GM23338 (cell line): ENCODE data around the gene TAOK1. TPM values are rescaled to one million over a fixed set of nuclear protein-coding genes. Genes with fewer than 3 reads are reported as not detected.

Source experiments
- ATAC-seq: fragments of 200-7000 bp; cut with Tn5 transposase; 3 replicates; pipeline ENCODE4 v1.9.1; 2020
- DNase-seq: peaks from one replicate; pipeline ENCODE4 v3.0.0-alpha.2; 2015; ENCODE audit warnings: low spot score
- H2AFZ ChIP-seq: fragments of 200-600 bp; sonication (generic); 2 replicates; pipeline ENCODE4 v1.8.0; 2016; ENCODE audit warnings: antibody characterized with exemption, mild to moderate bottlenecking, moderate library complexity
- H3F3A ChIP-seq: fragments of 200-600 bp; sonication (generic); replicated peaks from 2 replicates; pipeline ENCODE4 v1.8.0; 2017; ENCODE audit warnings: antibody characterized with exemption, mixed run types, low read depth
- H3K27ac ChIP-seq: fragments of 200-600 bp; sonication (generic); 2 replicates; pipeline ENCODE4 v1.6.1; 2016; ENCODE audit warnings: low read depth
- H3K27me3 ChIP-seq: fragments of 200-600 bp; sonication (generic); 2 replicates; pipeline ENCODE4 v1.8.0; 2016; ENCODE audit warnings: mild to moderate bottlenecking, mixed run types, moderate library complexity; ENCODE audit not compliant: insufficient read depth
- H3K36me3 ChIP-seq: fragments of 200-600 bp; sonication (generic); 2 replicates; pipeline ENCODE4 v1.8.0; 2016; ENCODE audit warnings: mild to moderate bottlenecking; ENCODE audit not compliant: insufficient read depth
- H3K4me1 ChIP-seq: fragments of 200-600 bp; sonication (generic); 2 replicates; pipeline ENCODE4 v1.8.0; 2016; ENCODE audit warnings: mild to moderate bottlenecking, moderate library complexity; ENCODE audit not compliant: insufficient read depth
- H3K4me2 ChIP-seq: fragments of 200-600 bp; sonication (generic); 2 replicates; pipeline ENCODE4 v1.7.1; 2017; ENCODE audit warnings: mixed run types
- H3K4me3 ChIP-seq: fragments of 200-600 bp; sonication (generic); 2 replicates; pipeline ENCODE4 v1.6.1; 2016; ENCODE audit warnings: mixed run types
- H3K79me2 ChIP-seq: fragments of 200-600 bp; sonication (generic); replicated peaks from 2 replicates; pipeline ENCODE4 v1.8.0; 2017; ENCODE audit warnings: mild to moderate bottlenecking; ENCODE audit not compliant: insufficient read depth
- H3K9me2 ChIP-seq: fragments of 200-600 bp; sonication (generic); 2 replicates; pipeline ENCODE4 v1.8.0; 2017; ENCODE audit not compliant: insufficient read depth
- H4K20me1 ChIP-seq: fragments of 200-600 bp; sonication (generic); replicated peaks from 2 replicates; pipeline ENCODE4 v1.8.0; 2017; ENCODE audit warnings: mild to moderate bottlenecking; ENCODE audit not compliant: insufficient read depth
- H3K27ac Mint-ChIP-seq: 2 replicates; pipeline ENCODE4 v1.8.0; 2020; ENCODE audit warnings: inconsistent platforms, mild to moderate bottlenecking, moderate library complexity, mixed read lengths
- H3K27me3 Mint-ChIP-seq: 3 replicates; pipeline ENCODE4 v1.8.0; 2022; ENCODE audit warnings: low read depth, mild to moderate bottlenecking, moderate library complexity, mixed read lengths, inconsistent platforms; ENCODE audit not compliant: insufficient read depth, poor library complexity
- H3K36me3 Mint-ChIP-seq: 3 replicates; pipeline ENCODE4 v1.8.0; 2021; ENCODE audit warnings: low read depth, mild to moderate bottlenecking, inconsistent platforms, moderate library complexity, mixed read lengths
- H3K4me1 Mint-ChIP-seq: 3 replicates; pipeline ENCODE4 v1.8.0; 2020; ENCODE audit warnings: mild to moderate bottlenecking, inconsistent platforms, mixed read lengths
- H3K4me3 Mint-ChIP-seq: 3 replicates; pipeline ENCODE4 v1.8.0; 2021; ENCODE audit warnings: moderate library complexity, mild to moderate bottlenecking, inconsistent platforms, mixed read lengths
- H3K9me3 Mint-ChIP-seq: 3 replicates; pipeline ENCODE4 v1.8.0; 2020; ENCODE audit warnings: moderate library complexity, mild to moderate bottlenecking, inconsistent platforms, mixed read lengths
- CTCF ChIP-seq, 2 experiments: fragments of 200-600 bp in 1 of 2; sonication (generic) in 1 of 2; conservative IDR thresholded peaks; 2 replicates each; pipeline versions ENCODE4 v1.5.1 to v1.6.1; 2016 to 2017; ENCODE audit warnings: antibody characterized with exemption in 2 of 2, low read depth in 2 of 2, mild to moderate bottlenecking in 2 of 2, moderate library complexity in 1 of 2
- EZH2 ChIP-seq: fragments of 200-600 bp; sonication (generic); IDR thresholded peaks from one replicate; pipeline ENCODE4 v1.8.0; 2017; ENCODE audit warnings: antibody characterized with exemption, mild to moderate bottlenecking, low read depth; ENCODE audit not compliant: unreplicated experiment
- REST ChIP-seq: IDR thresholded peaks from one replicate; pipeline ENCODE4 v1.6.1; 2018; ENCODE audit warnings: antibody characterized with exemption; ENCODE audit not compliant: unreplicated experiment
- ZNF331 ChIP-seq: fragments of 250-450 bp; sonication (Bioruptor Pico); IDR thresholded peaks from 2 replicates; pipeline ENCODE4 v1.5.0; 2020; ENCODE audit warnings: low read depth, mild to moderate bottlenecking, moderate library complexity
- polyA plus RNA-seq: library from polyadenylated mRNA; unstranded; fragments of >200 nt; fragmentation: Nextera tagmentation; extraction: Ambion mirVana; gene quantifications from 2 replicates; pipeline ENCODE4 v1.2.1, GENCODE V29; 2016
- total RNA-seq: library from RNA; depleted of rRNA; stranded (reverse); fragments of >200 nt; shearing (Covaris generic); gene quantifications from 2 replicates; pipeline ENCODE4 v1.2.3, GENCODE V29; 2014

TAOK1 gene
- total and polyA plus RNA-seq, 2 experiments from 2014 or later, result 19.4 to 69.8 TPM

DNA sequence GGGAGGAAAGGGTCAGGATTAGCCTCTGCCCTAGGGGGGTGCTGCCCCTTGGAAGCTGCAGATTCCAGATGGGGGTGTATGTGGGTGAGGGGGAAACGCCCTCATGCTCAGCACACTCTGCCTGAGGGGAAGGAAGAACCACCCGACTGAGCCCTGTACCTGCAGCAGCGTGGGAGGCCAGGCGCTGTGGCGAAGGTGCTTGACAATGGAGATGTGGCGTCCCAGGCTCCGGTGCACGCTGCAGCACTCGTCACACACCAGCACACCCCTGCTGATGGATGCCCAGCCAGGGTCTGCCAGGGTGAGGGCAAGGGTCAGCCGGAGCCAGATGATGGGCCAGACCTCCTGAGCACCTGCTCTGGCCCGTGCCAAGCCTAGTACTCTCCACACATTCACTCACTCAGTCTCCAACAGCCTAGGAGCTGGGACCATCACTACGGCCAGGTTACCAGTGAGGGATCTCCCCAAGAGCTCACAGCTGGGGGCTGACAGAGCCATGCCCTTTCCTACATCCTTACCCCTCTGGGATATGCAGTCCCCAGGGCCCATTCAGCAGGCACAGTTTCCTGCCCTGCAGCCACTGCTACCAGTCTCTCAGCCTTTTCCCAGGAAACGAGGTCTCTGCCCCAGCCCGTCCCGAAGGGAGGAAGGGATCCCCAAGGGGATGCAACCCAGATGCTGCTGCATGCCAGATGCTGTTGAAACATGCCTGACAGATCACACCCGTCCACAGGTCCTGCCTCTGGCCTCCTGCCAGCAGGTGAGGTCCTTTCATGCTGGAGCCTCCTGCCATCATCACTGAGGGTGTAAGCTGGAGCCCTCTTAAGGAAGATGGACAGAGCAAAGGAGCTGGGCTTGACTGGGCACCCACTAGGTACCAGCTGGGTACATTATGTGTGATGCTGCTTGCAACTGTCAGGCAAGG is 193.4 kb downstream of the TAOK1 start:
- DNase-seq (no peak), ATAC-seq (no peak)
- H3K4me3 Mint-ChIP-seq, result no peak overlapping the region
- no peak overlapping the region for H3K4me2 ChIP-seq
- no peaks in the 10 kb centered on the region for H3K9me3 Mint-ChIP-seq
- peaks cover 18% of the 10 kb centered on the region for H4K20me1 ChIP-seq
- H3K4me1 Mint-ChIP-seq, result peaks cover 39% of the 10 kb centered on the region
- H3F3A ChIP-seq, result peaks cover 15% of the 10 kb centered on the region; the same call in 1 of the 2 replicates
- H2AFZ ChIP-seq, result no peak overlapping the region
- no peaks in the 10 kb centered on the region for H3K9me2 ChIP-seq
- TF ChIP-seq ZNF331 (CRISPR knock-in tag), result peak; percentile 64
- TF ChIP-seq REST, result no peak
- TF ChIP-seq EZH2, result no peak
- H3K79me2 ChIP-seq, result peaks cover 41% of the 10 kb centered on the region
- no peak overlapping the region for H3K4me3 ChIP-seq
- H3K27me3 Mint-ChIP-seq, result peaks cover 12% of the 10 kb centered on the region
- H3K27ac ChIP-seq, result no peak overlapping the region
- H3K36me3 ChIP-seq, result no peaks in the 10 kb centered on the region
- peak overlapping the region; percentile 52; the same call in 1 of the 2 replicates for H3K27ac Mint-ChIP-seq
- H3K4me1 ChIP-seq, result peaks cover 32% of the 10 kb centered on the region
- peaks cover 28% of the 10 kb centered on the region for H3K36me3 Mint-ChIP-seq
- H3K27me3 ChIP-seq, result no peaks in the 10 kb centered on the region

GRCh38 chr17:29584452-29585079 is 194.4 kb downstream of the TAOK1 start:
- Histone ChIP-seq H3K27me3 (no peaks in the 10 kb centered on the region), H3K4me1 (peaks cover 32% of the 10 kb centered on the region), H3K4me3 (peak overlapping the region; percentile 24; the same call in 1 of the 2 replicates), H3K36me3 (no peaks in the 10 kb centered on the region), H4K20me1 (peaks cover 17% of the 10 kb centered on the region), H3K4me2 (peak overlapping the region; percentile 69), H2AFZ (no peak overlapping the region), H3K79me2 (peaks cover 44% of the 10 kb centered on the region), H3K27ac (peak overlapping the region; percentile 72; the same call in 1 of the 2 replicates), H3K9me2 (no peaks in the 10 kb centered on the region), H3F3A (peaks cover 12% of the 10 kb centered on the region; the same call in 1 of the 2 replicates)
- ATAC-seq, result peak; percentile 7
- peak overlapping the region; percentile 52 for H3K27ac Mint-ChIP-seq
- peak overlapping the region; percentile 30; the same call in 1 of the 3 replicates for H3K4me3 Mint-ChIP-seq
- peak; percentile 26 for DNase-seq
- H3K4me1 Mint-ChIP-seq, result peaks cover 39% of the 10 kb centered on the region
- peaks cover 24% of the 10 kb centered on the region for H3K36me3 Mint-ChIP-seq
- TF ChIP-seq CTCF (conservative IDR thresholded peaks at IDR 0.05; ENCODE audit: low read depth in 2 of 2), result no peak
- H3K27me3 Mint-ChIP-seq, result peaks cover 14% of the 10 kb centered on the region
- H3K9me3 Mint-ChIP-seq, result no peaks in the 10 kb centered on the region
